GM18909 (cell line): ENCODE results near the gene NDUFB5.

Experiments used
- ATAC-seq: cut with Tn5 transposase; IDR thresholded peaks from one replicate; pipeline ENCODE4 v1.9.1; 2021; ENCODE audit warnings: mild to moderate bottlenecking; ENCODE audit not compliant: unreplicated experiment, poor library complexity

The NDUFB5 gene

DNA sequence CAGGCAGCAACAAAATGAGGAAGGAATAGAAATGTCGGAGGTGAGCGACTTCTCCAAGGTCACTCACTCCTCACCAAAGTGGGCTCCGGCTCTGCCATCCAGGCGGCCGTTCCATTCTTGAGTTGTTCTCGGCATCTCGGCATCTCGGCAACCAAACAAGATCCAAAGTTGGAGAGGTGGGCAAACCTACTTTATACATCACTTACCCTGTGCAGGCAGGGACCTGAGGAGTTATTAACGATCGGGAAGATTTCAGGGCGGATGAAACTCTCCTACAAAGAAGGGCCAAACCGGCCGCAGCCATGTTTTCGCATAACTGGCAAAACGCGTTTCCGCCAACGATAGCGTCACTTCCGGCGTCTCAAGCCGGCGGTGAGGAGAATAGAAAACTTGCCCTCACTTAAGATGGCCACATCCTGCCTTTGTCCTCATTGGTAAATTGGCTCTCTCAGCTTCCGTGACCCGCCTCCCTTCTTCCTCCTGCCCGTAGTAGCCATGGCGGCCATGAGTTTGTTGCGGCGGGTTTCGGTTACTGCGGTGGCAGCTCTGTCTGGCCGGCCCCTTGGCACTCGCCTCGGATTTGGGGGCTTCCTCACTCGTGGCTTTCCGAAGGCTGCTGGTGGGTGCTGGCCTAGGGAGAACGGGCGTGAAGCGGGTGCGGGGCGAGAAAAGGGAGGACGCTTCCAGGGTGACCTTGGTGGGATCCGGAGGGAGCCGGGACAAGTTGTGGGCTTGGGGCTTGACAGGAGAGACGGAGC, at the start of gene NDUFB5, which contains the start of gene MRPL47:
Gene NDUFB5, plus strand, starts transcription at position 474 of the 758 bp plus-strand sequence. Its CDS starts 22 bp downstream, at position 496.
Gene MRPL47, minus strand, starts transcription at position 318 of the 758 bp plus-strand sequence. Its CDS starts 14 bp downstream, at position 304.
- ATAC-seq, result peak; percentile 96

DNA sequence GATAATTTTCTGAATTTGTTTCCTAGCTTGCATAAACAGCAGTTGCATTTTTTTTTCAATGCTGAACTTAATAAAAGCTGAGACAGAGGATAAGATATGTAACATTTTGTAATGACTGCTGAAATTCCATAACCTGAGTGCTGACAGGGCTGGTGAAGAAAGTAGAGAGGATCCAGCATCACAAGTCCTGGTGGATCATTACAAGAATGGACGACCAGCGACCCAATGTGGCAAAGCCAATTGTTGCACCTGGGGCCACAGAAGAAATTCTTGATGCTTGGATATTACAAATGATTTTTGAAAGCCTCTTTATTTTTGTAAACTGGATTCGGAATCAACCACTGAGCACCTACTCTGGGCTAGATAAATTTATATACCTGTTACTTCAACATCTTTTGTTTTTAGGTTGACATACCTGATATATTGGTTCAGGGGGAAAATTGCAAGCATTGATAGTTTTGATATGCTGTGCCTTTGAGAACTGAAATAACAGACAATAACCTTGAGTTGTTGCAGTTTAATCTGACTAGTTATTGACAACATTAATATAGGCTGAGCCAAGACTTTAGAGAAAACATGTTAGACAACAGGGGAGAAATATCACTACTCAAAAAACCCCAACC, 45.7 kb upstream of the NDUFB5 start:
- ATAC-seq, result no peak

DNA sequence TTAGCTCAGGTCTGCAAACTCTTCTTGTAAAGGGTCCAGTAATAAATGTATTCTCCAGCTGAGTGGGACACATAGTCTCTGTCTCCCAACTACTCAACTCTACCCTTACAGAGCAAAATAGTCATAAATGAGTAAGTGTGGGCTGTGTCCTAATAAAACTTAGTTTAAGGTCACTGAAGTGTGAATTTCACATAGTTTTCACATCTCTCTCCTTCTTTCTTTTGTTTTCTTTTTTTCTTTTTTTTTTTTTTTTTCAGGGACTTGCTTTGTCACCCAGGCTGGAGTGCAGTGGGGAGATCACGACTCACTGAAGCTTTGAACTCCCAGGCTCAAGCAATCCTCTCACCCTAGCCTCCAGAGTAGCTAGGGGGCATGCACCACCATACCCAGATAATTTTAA, 43.8 kb upstream of the NDUFB5 start:
- ATAC-seq, result no peak

DNA sequence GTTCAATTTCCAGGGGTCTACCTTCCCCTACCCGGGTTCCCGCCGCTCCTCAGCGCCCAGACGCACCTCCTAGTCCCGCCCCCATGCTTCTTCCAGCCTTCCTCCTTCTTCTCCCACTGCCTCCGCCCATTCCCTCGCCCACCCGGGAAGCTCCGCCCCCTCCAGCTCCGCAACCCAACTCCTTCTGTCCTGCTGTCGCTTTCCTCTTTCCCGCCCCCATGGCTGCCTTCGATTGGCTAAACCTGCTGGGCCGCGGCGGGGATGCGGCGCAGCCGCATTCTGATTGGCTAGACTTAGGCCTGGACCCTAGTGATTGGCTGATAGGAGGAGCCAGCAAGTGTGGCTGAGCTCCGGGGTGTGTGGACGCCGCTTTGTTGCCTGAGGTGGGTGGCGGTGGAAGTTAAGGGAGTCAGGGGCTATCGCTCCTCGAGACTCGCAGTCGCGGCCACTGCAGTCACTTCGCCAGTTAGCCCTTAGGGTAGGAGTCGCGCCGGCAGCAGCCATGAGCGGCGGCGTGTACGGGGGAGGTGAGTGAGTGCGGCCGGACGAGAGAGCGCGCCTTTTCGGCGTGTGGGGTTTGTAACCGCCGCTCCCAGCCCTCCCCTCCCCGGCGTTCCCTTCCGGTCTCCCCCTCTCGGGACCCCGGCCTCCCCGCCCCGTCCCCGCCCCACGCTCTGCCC, 41.9 kb upstream of the NDUFB5 start, which contains the start of gene ACTL6A:
Gene ACTL6A, plus strand, starts transcription at position 336 of the 680 bp plus-strand sequence. Its CDS starts 167 bp downstream, at position 503.
- ATAC-seq, result peak; percentile 96

DNA sequence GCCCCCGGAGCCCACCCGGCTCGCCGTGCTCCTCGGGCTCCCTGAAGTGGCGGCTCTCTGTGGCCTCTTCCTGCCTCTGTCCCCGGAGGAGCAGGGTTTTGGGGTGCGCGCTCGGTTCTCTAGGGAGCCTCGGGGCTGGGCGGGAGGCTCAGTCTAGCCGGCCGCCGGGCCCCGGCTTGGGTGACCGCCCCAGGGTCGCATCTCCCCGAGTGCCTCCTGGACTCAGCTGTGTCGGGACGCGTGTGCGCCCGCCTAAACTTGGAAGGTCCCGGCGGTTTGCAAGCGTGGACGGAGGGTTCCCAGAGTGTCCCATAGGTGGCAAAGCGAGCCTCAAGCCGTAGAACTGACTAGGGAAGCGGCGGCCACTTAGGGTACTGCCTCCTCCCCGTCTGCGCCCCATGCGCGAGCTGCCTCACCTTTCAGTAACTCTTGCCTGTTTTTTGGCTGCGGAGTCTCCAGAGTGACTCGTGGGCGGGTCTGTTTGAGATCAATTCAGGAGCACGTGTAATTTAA, 41.3 kb upstream of the NDUFB5 start:
- ATAC-seq, result peak; percentile 52

DNA sequence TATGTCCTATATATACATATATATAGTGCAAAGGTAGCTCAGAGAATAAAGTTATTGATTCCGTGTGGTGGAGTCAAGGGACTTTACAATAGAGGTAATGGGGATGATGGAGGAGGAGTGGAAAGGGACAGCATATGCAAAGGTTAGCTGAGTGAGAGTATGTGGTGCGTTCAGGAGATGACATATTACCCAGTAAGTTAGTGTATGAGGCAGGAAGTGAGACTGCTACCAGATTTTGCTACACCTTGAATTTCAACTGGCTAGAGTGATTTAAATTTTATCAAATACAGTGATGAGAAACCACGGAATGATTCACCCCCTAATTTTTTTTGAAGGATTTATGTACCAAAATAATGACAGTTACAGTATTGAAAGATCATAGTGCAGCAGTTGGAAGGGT, 39.1 kb upstream of the NDUFB5 start:
- ATAC-seq, result peak; percentile 15

DNA sequence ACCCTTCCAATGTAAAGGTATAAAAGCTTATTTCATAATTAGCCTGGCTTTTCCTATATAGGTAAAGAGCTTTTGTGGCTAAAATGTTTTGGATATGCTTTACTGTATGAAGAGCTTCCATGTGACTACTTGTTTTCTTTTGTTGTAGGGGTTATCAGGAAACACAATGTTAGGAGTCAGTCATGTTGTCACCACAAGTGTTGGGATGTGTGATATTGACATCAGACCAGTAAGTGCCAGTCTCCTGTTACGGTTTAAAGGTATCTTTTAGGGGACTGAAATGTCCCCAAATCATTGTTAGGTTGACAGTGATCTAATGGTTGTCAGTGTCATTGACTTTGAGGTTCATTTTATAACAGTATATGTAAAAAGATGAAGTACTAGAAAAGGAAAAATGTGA, 23.6 kb upstream of the NDUFB5 start:
- no peak for ATAC-seq

DNA sequence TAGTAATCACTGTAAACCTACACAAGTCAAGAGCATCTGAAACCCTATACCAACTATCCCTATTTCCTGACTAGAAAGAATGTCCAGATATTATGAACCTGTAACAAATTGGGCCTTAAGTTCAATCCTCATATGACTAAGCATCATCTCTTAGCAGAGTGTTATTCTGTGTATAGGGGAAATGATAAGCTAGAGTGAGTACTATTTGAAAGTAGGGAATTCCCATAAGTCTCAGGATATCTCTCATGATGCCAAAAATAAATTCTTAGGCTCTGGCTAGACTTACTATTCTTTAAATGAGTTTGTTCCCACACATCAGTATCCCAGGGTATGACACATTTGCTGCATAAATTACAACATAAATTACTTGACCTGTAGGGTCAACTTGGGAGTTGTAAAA, 15.5 kb upstream of the NDUFB5 start:
- ATAC-seq, result no peak

DNA sequence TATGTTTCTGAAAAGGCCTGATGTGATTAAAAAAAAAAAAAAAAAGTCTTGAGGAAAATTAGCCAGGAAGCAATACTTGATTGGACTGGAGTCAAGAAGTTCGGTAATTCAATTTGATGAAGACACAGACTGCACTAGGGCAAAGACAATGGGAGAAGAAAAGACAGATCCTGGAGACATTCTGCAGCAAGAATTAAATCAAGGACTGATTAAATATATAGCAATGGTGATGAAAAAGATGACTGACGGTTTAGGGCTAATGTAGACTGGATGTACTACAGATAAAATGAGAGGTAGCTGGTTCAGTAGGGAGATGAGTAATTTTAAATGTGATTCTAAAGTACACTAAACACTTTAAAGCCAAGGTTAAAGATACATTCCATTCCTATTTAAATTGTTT, 13.9 kb upstream of the NDUFB5 start:
- ATAC-seq, result no peak

DNA sequence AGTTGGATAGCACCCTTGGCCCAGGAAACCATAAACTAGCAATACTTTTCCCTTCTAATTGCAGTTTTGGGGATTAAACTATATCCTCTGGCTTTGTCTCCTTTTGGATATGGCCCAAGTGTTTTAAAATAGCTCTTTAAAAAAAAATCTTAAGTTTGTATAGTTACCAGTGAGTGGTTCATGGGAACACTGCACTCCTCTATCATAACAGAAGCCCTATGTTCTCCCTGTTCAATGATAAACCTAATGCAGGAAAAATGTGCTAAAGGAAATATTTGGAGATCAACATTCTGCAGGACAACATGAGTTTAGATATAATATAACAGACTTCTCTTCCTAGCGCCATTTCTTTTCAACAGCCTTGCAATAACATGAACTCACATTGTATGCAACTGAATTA, 13.3 kb upstream of the NDUFB5 start:
- no peak for ATAC-seq

DNA sequence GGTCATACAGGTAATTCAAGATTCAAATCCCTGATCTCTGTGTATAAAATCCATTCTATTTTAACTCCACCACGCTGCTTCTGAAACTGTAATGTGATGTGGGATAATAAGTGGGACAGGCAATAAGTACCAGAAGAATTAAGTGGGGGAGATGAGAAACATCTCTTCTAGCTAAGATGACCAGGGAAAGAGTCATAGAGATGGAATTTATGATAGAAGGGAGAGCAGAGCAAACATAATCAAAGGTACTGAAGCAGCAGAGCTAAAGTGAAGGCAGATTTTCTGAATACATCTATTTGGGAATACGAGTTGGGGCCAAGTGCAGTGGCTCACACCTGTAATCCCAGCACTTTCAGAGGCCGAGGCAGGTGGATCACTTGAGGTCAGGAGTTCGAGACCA, 5.1 kb upstream of the NDUFB5 start:
- ATAC-seq, result no peak

DNA sequence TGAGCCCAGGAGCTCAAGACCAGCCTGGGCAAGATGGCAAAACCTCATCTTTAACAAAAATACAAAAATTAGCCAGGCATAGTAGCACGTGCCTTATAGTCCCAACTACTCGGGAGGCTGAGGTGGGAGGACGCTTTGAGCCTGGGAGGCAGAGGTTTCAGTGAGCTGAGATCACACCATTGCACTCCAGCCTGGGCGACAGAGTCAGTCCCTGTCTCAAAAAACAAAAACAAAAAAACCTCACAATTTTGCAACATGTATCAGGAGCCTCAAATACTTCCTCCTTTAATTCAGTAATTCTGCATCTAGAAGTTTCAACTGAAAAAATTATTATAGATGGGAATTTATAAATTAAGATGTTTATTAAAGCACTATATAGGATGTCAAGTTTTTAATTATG, 1.3 kb upstream of the NDUFB5 start:
- no peak for ATAC-seq

DNA sequence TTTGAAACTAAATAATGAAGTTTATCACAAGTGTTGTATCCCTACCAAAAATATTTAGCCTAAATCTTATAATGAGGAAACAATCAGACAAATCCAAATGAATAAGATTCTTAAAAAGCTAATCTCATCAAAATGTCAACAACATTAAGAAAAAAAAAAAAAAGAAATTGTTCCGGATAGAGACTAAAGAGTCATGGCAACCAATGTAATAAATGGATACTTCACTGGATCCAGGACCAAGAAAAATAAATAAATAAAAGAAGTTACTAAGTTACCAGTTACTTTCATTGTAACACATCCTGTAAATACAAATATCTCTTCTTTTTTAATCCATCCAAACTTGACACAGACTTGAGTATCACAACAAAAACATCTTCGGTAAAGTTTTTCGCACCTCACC, 763 bp upstream of the NDUFB5 start:
- ATAC-seq, result no peak

DNA sequence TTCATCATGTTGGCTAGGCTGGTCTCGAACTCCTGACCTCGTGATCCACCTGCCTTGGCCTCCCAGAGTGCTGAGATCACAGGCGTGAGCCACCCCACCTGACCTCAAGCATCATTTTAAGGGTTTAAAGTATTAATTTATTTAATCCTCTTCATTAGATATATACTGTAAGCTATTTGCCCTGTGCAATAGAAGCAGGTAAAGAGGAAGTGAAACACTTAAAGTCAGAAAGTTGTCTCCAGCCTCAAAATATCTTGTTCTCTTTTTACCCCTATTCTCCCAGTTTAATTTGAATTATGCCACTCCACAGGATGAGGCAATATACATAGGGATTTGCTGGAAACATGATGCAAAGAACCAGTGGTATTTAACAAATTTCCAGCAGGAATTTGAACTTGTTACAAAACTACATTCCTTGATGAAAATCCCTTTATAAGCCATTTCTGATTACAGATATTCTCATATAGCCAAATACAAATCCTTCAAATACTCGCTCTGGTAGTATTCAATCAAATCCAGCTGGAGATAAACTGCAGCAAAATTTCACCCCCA, 2.0 kb downstream of the NDUFB5 start:
- ATAC-seq, result peak; percentile 19

DNA sequence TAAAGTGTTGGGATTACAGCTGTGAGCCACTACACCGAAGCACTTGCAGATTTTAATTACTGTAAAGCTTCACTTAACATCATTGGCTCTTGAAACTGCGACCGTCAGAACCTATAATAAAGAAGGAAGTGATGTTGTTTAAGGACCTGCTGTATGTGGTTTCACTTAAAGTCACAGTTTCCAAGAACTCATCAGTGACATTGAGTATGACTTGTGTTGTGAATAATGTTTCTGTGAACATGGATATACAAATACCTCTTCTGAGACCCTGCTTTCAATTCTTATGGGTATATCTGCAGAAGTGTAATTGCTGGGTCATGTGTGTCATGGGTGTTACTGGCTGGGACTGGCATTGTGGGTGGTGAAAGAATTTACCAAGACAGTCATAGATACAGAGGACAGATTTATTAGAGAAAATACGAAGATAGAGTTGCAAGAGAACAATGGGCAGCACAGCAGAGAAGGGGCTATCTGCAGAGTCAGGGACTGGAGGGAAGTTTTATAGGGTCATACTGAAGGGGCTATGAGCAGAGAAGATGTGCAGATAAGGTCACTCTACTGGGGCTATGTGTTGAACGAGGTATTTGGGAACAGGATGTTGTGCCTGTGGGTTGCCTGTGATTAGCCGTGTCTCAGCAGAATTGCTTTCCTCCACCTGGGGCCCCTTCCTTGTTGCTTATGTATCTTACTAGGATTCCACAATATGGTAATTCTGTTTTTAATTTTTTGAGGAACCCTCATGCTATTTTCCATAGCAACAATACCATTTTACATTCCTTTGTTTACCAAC, 4.5 kb downstream of the NDUFB5 start:
- peak; percentile 61 for ATAC-seq

DNA sequence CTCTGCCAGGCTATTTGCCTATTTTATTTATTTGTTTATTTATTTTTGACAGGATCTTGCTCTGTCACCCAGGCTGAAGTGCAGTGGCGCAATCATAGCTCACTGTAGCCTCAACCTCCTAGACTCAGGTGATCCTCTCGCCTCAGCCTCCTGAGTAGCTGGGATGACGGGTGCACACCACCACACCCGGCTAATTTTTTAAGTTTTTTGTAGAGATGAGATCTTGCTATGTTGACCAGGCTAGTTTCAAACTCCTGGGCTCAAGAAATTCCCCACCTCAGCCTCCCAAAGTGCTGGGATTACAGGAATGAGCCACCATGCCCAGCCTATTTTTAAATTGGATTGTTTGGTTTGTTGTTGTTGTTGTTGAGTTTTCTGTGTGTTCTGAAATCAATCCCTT, 5.5 kb downstream of the NDUFB5 start:
- no peak for ATAC-seq

DNA sequence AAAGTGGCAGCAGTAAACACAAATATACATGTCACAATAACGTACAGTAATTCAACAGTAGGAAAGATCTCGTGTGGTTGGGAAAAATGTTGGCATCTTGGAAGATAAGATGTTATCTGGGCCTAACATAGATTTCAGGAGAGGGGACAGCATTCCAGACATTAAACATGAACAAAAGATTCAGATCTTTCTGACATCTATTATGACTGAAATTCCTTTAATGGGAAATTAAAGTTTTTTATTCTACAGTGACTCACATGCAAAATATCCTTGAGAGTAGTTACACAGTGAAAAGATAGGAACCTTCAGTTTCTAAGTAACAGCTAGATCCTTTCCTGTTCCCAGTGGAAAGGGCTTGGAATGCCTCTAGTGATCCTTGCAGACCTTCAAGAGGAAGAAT, 9.2 kb downstream of the NDUFB5 start:
- no peak for ATAC-seq

DNA sequence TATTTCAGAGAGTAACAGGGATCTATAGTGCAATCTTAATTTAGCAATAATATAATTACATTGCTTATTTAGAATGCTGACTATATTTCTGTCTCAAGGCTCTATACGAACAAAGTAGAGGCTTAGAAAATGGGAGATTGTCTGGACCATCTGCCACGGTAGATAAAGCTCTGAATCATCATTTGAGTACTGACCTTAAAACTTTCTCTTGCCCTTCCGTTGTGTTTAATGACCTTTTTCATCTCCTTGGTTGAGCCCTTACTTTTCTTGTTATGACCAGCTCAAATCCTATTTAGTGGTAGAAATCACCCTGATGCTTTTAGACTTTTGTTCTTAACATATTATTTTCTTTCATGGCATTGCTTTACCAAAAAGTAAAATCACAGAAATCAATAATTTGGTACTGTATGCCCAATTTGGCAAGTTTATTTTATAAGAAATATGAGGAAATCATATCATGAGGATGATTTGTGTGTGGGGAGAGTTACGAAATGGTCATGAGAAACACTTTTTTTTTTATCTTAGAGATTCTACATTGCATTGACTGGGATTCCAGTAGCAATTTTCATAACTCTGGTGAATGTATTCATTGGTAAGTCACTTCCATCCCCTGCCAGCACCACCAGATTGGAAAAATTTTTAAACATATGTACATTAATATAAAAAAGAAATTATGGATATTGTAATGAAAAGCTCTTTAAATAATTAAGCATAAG, 11.0 kb downstream of the NDUFB5 start:
- no peak for ATAC-seq

DNA sequence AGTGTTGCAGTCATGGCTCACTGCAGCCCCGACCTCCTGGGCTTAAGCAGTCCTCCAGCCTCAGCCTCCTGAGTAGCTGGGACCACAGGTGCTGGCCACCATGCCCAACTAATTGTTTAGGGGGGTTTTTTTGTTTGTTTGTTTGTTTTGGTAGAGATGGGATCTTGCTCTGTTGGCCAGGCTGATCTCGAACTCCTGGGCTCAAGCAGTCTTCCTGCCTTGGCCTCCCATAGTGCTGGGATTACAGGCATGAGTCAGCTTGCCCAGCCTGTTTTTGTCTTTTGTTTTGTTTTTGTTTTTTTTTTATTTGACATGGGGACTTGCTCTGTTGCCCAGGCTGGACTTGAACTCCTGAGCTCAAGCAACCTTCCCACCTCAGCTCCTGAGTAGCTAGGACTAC, 17.4 kb downstream of the NDUFB5 start:
- no peak for ATAC-seq
